ENCODE data around the gene RECQL. TPM values are rescaled to one million over a fixed set of nuclear protein-coding genes. Genes with fewer than 3 reads are reported as not detected.

The RECQL gene
- total RNA-seq, 6 experiments from 2014 or later = 8.9 to 21.2 (median 13.1) TPM

- DNase-seq (no peak), ATAC-seq (no peak)
- intact Hi-C loops (cut with DNase I) = no loop called here
These were observed 57.0 kb downstream of the RECQL start for GRCh38 chr12:21444193-21445146.

GRCh38 chr12:21439347-21439746 is 62.1 kb downstream of the RECQL start:
- no peaks in the 10 kb centered on the region for H3K9me3 ChIP-seq
- DNase-seq = no peak
- 95% methylated on average over 3 of the region's 3 CpGs for WGBS (ENCODE audit: insufficient coverage, low coverage, low lambda C conversion rate, missing lambda C conversion rate)
- no peak overlapping the region for H3K27ac ChIP-seq
- H3K4me1 ChIP-seq = peaks cover 0 to 7% (median 3%) of the 10 kb centered on the region in 4 donors
- no peaks in the 10 kb centered on the region for H3K36me3 ChIP-seq
- no peak overlapping the region for H3K4me3 ChIP-seq
- ATAC-seq = no peak
- no peak for TF ChIP-seq POLR2A (IDR thresholded peaks at IDR 0.05)
- intact Hi-C loops (cut with DNase I) = no loop called here
- no peaks in the 10 kb centered on the region for H3K27me3 ChIP-seq

More at GRCh38 chr12:21444193-21445146, 57.0 kb downstream of the RECQL start:
- no peaks in the 10 kb centered on the region for H3K27me3 ChIP-seq
- H3K27ac ChIP-seq = no peak overlapping the region
- no peaks in the 10 kb centered on the region for H3K9me3 ChIP-seq
- H3K4me1 ChIP-seq = no peaks in the 10 kb centered on the region
- peaks cover 0 to 32% (median 8%) of the 10 kb centered on the region in 4 donors for H3K36me3 ChIP-seq
- no peak for TF ChIP-seq CTCF (IDR thresholded peaks at IDR 0.05)
- no peak for TF ChIP-seq POLR2A (IDR thresholded peaks at IDR 0.05)
- H3K4me3 ChIP-seq = no peak overlapping the region

- peak overlapping the region; percentile 63 to 67 (median 64) for H3K4me3 ChIP-seq
- H3K4me1 ChIP-seq = peaks cover 0 to 7% (median 3%) of the 10 kb centered on the region in 4 donors
- WGBS (ENCODE audit: insufficient coverage, low coverage, low lambda C conversion rate, missing lambda C conversion rate) = 89% methylated on average over 5 of the region's 5 CpGs
- no peaks in the 10 kb centered on the region for H3K36me3 ChIP-seq
- H3K27me3 ChIP-seq = no peaks in the 10 kb centered on the region
- peak overlapping the region in 1 of 3 donors; percentile 67 for H3K27ac ChIP-seq
- no peak for ATAC-seq
- TF ChIP-seq POLR2A (IDR thresholded peaks at IDR 0.05) = no peak
- TF ChIP-seq CTCF (IDR thresholded peaks at IDR 0.05) = no peak
- H3K9me3 ChIP-seq = no peaks in the 10 kb centered on the region
- no peak for DNase-seq
- intact Hi-C loops (cut with DNase I) = no loop called here
These were observed 62.8 kb downstream of the RECQL start for GRCh38 chr12:21438643-21439042.

DNA sequence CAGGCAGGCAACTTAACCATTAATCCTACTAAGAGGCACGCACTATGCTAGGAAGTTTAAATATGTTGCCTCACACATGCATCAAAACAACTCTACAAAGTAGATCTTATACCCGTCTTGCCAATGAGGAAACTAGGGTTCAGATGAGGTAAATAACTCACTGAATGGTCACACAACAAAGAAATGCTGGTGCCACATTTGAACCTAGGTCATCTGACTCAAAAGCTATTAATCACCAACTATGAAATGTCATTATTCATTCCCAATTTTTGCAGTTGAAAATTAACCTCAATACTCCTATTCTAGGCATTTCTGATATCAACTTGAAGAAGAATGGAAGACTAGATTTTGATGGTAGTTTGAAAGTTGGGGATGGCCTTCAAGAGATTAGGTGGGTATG is 66.7 kb downstream of the RECQL start:
- WGBS (ENCODE audit: insufficient coverage, low coverage, low lambda C conversion rate, missing lambda C conversion rate) = 42% methylated on average over 2 of the region's 2 CpGs
- TF ChIP-seq CTCF (IDR thresholded peaks at IDR 0.05) = no peak
- TF ChIP-seq POLR2A (IDR thresholded peaks at IDR 0.05) = no peak

DNA sequence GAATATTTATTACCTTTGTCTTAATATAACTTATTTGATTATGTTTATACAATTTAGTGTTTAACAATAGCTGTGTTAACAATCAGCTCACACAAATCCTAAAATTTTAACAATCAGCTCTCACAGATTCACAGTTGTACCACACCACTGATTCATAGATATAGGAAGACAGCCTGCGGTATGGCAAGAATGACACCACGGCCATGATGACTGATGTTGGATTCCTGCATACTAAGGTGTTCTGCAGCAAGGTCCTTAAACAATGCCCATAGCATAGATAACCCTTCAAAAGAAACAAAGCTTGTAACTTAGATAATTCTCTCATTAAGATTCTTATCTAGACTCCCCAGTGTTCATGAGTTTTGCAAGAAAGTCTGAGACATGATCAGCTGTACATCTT is 67.9 kb downstream of the RECQL start:
- DNase-seq = no peak
- Histone ChIP-seq H3K4me3 (no peak overlapping the region), H3K27ac (no peak overlapping the region), H3K4me1 (peaks cover 0 to 2% (median 0%) of the 10 kb centered on the region in 4 donors), H3K27me3 (no peaks in the 10 kb centered on the region), H3K36me3 (no peaks in the 10 kb centered on the region), H3K9me3 (no peaks in the 10 kb centered on the region)
- TF ChIP-seq POLR2A (IDR thresholded peaks at IDR 0.05) (no peak), CTCF (IDR thresholded peaks at IDR 0.05) (no peak)
- 44% methylated on average over 2 of the region's 2 CpGs for WGBS (ENCODE audit: insufficient coverage, low coverage, low lambda C conversion rate, missing lambda C conversion rate)
- ATAC-seq = no peak
- intact Hi-C loops (cut with DNase I) = no loop called here

More for the DNA sequence above, 66.7 kb downstream of the RECQL start:
- no peaks in the 10 kb centered on the region for H3K36me3 ChIP-seq
- H3K27me3 ChIP-seq = no peaks in the 10 kb centered on the region
- H3K4me3 ChIP-seq = no peak overlapping the region
- peaks cover 0 to 7% (median 3%) of the 10 kb centered on the region in 4 donors for H3K4me1 ChIP-seq
- no peak for DNase-seq
- intact Hi-C loops (cut with DNase I) = no loop called here
- H3K27ac ChIP-seq = no peak overlapping the region
- no peaks in the 10 kb centered on the region for H3K9me3 ChIP-seq
- no peak for ATAC-seq
